ENCODE data around the gene PDK3. TPM values are rescaled to one million over a fixed set of nuclear protein-coding genes. Genes with fewer than 3 reads are reported as not detected.
A peak's percentile ranks its signal among the peaks of the same experiment; 100 is the strongest.

Gene PDK3
- total RNA-seq, result 10 to 100 TPM in 7 of 9 donors, 1 to 10 TPM in 2; 7.8 to 20.3 (median 15.2) TPM
- polyA plus RNA-seq, result 1 to 10 TPM; 2.4 to 4.8 TPM
- long read RNA-seq, donor 1, partial matches to known transcripts, result 0 of 9 reads
- long read RNA-seq, donor 1, other reads (novel, unspliced or antisense), result 3 of 9 reads
- long read RNA-seq, donor 2, transcript PDK3-201 (11 exons, 1,809 nt), result minor isoform, 9 of 33 reads
- long read RNA-seq, donor 2, transcript PDK3-202 (12 exons, 1,921 nt), result major isoform, 21 of 33 reads
- long read RNA-seq, donor 2, partial matches to known transcripts, result 3 of 33 reads
- long read RNA-seq, donor 2, other reads (novel, unspliced or antisense), result 0 of 33 reads
- long read RNA-seq, donor 3, partial matches to known transcripts, result 0 of 8 reads
- long read RNA-seq, donor 3, other reads (novel, unspliced or antisense), result 2 of 8 reads

DNA sequence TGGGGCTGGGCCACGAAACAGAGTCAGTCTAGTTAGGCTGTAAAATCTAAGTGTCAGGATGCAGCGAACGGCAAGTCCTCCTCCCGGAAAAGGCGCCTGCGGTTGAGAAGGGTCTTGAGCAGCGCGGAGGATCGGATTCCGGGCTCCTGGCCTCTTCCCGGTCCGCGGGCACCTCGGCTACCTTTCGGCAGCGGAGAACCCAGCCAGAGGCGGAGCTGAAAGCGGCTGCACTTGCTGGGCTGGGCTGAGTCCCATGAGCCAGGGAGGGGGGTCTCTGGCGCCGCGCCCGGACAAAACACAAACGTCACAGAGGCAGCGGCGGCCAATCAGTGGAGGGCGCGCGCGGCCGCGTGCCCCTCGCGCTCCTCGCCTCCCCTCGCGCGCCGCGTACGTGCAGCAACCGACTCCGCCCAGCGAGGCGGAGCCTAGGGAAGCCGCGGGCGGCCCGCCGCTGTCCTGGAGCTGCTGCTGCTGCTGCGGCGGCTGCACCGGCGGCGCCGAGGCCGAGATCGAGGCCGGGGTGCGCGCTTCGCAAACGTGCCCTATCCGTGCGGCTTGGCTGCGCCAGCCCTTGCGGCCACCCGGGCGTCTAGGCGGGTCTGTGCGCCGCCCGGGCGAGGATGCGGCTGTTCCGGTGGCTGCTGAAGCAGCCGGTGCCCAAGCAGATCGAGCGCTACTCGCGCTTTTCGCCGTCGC lies at the start of gene PDK3:
Gene PDK3, plus strand, starts transcription at position 451 of the 696 bp plus-strand sequence. Its CDS starts 170 bp downstream, at position 621.
- Histone ChIP-seq H3K27ac (peak within 1 kb of the TSS in 11 of 12 donors; percentile 62 to 81 (median 70)), H3K27me3 (no peaks in the 10 kb centered on the region), H3K4me1 (peaks cover 0 to 20% (median 5%) of the 10 kb centered on the region in 12 donors), H3K9me3 (no peaks in the 10 kb centered on the region), H3K36me3 (no peaks in the 10 kb centered on the region), H3K4me3 (peak within 1 kb of the TSS; percentile 55 to 96 (median 74))
- WGBS, 4 donors, result 0 to 42% (median 12%) methylated on average over 55 to 83 of the region's 83 CpGs
- DNase-seq (peak; percentile 87 to 94 (median 90)), ATAC-seq (peak; percentile 90 to 100 (median 98))
- intact Hi-C loops (cut with DNase I), result no loop called here
- peak in 1 of 2 donors; percentile 77 for TF ChIP-seq POLR2A (IDR thresholded peaks at IDR 0.05)
- TF ChIP-seq, protein P1, sequence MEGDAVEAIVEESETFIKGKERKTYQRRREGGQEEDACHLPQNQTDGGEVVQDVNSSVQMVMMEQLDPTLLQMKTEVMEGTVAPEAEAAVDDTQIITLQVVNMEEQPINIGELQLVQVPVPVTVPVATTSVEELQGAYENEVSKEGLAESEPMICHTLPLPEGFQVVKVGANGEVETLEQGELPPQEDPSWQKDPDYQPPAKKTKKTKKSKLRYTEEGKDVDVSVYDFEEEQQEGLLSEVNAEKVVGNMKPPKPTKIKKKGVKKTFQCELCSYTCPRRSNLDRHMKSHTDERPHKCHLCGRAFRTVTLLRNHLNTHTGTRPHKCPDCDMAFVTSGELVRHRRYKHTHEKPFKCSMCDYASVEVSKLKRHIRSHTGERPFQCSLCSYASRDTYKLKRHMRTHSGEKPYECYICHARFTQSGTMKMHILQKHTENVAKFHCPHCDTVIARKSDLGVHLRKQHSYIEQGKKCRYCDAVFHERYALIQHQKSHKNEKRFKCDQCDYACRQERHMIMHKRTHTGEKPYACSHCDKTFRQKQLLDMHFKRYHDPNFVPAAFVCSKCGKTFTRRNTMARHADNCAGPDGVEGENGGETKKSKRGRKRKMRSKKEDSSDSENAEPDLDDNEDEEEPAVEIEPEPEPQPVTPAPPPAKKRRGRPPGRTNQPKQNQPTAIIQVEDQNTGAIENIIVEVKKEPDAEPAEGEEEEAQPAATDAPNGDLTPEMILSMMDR (IDR thresholded peaks at IDR 0.05), result no peak

DNA sequence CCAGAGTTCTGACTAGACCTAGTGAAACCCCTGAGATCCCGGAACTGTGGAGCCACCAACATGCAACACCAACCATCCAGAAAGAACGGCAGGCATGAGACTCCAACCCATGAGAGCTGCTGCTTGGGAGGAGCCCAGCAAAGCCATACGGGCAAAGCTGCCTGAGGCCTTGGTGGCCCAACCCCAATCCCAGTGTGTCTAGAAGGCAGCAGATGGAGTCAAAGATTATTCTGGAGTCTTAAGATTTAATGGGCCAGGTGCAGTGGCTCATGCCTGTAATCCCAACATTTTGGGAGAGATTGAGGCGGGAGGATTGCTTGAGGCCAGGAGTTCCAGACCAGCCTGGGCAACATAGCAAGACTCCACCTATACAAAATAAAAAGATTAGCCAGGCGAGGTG lies 49.2 kb upstream of the PDK3 start:
- no peak overlapping the region for H3K27ac ChIP-seq
- no peak for DNase-seq
- intact Hi-C loops (cut with DNase I), result no loop called here
- H3K27me3 ChIP-seq, result peaks cover 0 to 9% (median 0%) of the 10 kb centered on the region in 9 donors
- no peak for TF ChIP-seq POLR2A (IDR thresholded peaks at IDR 0.05)
- TF ChIP-seq, protein P1 (IDR thresholded peaks at IDR 0.05), result no peak
- H3K9me3 ChIP-seq, result peaks cover 0 to 10% (median 0%) of the 10 kb centered on the region in 12 donors
- H3K4me1 ChIP-seq, result no peaks in the 10 kb centered on the region
- no peak overlapping the region for H3K4me3 ChIP-seq
- 65 to 90% (median 76%) methylated on average over 3 to 5 of the region's 5 CpGs for WGBS, 4 donors
- ATAC-seq, result no peak
- no peaks in the 10 kb centered on the region for H3K36me3 ChIP-seq

DNA sequence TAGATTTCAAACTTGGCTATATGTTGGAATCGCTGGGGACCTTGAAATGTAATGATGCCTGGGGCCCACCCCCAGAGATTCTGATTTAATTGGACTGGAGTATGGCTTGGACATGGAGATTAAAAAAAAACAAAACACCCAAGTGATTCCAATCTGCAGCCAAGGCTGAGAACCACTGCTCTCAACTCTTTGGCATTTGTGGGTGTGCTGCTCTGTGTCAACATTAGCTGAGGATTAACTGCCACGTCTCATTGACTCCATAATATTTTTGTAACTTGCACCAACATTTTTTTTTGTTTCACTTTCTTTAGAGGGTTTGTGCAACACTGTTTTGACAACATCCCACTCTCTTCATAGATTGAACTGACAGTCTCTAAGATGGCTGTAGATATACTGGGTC lies 41.1 kb upstream of the PDK3 start:
- Histone ChIP-seq H3K4me1 (peaks cover 0 to 15% (median 0%) of the 10 kb centered on the region in 12 donors), H3K27me3 (no peaks in the 10 kb centered on the region), H3K36me3 (no peaks in the 10 kb centered on the region), H3K4me3 (no peak overlapping the region), H3K27ac (peak overlapping the region in 1 of 12 donors; percentile 79), H3K9me3 (no peaks in the 10 kb centered on the region)
- intact Hi-C loops (cut with DNase I), result no loop called here
- no peak for DNase-seq
- ATAC-seq, result no peak
- 45 to 70% (median 61%) methylated on average over 2 of the region's 2 CpGs for WGBS, 4 donors
- TF ChIP-seq, protein P1 (IDR thresholded peaks at IDR 0.05), result no peak
- TF ChIP-seq POLR2A (IDR thresholded peaks at IDR 0.05), result no peak

DNA sequence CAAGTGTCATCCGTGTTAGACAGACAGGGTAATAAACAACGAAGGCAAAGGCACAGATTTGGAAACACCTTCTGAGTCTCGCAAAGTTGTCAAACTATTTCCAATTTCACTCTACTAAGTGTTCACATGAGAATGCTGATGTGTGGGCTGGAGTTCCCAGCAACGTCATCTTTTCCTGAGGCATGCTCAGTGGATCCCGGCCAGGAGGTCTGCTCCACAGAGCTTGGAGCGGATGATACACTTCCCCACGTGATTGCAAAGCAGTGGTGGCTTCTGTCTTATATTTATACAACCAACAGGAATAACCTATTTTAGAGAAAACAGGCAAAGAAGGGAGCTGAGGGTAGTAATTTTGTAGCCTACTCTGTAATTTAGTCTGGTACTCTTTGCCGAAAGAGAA lies 40.1 kb upstream of the PDK3 start:
- WGBS, 4 donors, result 44 to 63% (median 60%) methylated on average over 8 of the region's 8 CpGs
- ATAC-seq, result peak; percentile 35 to 84 (median 75)
- peak overlapping the region in 1 of 12 donors; percentile 79 for H3K27ac ChIP-seq

More for the DNA sequence above, 40.1 kb upstream of the PDK3 start:
- H3K9me3 ChIP-seq, result no peaks in the 10 kb centered on the region
- TF ChIP-seq, protein P1 (IDR thresholded peaks at IDR 0.05), result no peak
- no peak for TF ChIP-seq POLR2A (IDR thresholded peaks at IDR 0.05)
- H3K36me3 ChIP-seq, result no peaks in the 10 kb centered on the region
- peak in 4 of 5 donors; percentile 45 to 59 (median 48) for DNase-seq
- H3K4me3 ChIP-seq, result no peak overlapping the region
- peaks cover 0 to 15% (median 0%) of the 10 kb centered on the region in 12 donors for H3K4me1 ChIP-seq
- H3K27me3 ChIP-seq, result no peaks in the 10 kb centered on the region
- intact Hi-C loops (cut with DNase I), result no loop called here
